Endothelial cell (in vitro differentiated cells): ENCODE measurements around the gene HAX1. TPM values are rescaled to one million over a fixed set of nuclear protein-coding genes. Genes with fewer than 3 reads are reported as not detected.

ENCODE experiments used
- DNase-seq: peaks from one replicate; pipeline ENCODE4 v3.0.0; 2021; ENCODE audit warnings: low spot score
- H3K27ac Mint-ChIP-seq: one replicate; pipeline ENCODE4 v1.8.0; 2021; ENCODE audit warnings: mixed read lengths, inconsistent platforms; ENCODE audit not compliant: unreplicated experiment
- H3K27me3 Mint-ChIP-seq: one replicate; pipeline ENCODE4 v1.8.0; 2021; ENCODE audit warnings: mild to moderate bottlenecking, moderate library complexity, mixed read lengths, inconsistent platforms; ENCODE audit not compliant: unreplicated experiment
- H3K36me3 Mint-ChIP-seq: one replicate; pipeline ENCODE4 v1.8.0; 2021; ENCODE audit warnings: mild to moderate bottlenecking, low read depth, mixed read lengths, inconsistent platforms; ENCODE audit not compliant: unreplicated experiment
- H3K4me1 Mint-ChIP-seq: one replicate; pipeline ENCODE4 v1.8.0; 2021; ENCODE audit warnings: mild to moderate bottlenecking, mixed read lengths, inconsistent platforms; ENCODE audit not compliant: unreplicated experiment
- H3K4me3 Mint-ChIP-seq: one replicate; pipeline ENCODE4 v1.8.0; 2021; ENCODE audit warnings: mild to moderate bottlenecking, mixed read lengths, inconsistent platforms; ENCODE audit not compliant: unreplicated experiment
- H3K9me3 Mint-ChIP-seq: one replicate; pipeline ENCODE4 v1.8.0; 2021; ENCODE audit warnings: mixed read lengths, inconsistent platforms; ENCODE audit not compliant: unreplicated experiment
- CTCF ChIP-seq: fragments of 200-600 bp; sonication (generic); IDR thresholded peaks from one replicate; pipeline ENCODE4 v1.5.0; 2021; ENCODE audit warnings: antibody characterized with exemption; ENCODE audit not compliant: unreplicated experiment
- total RNA-seq: library from RNA; stranded (reverse); fragmentation: NEBNext Ultra II Directional; extraction: Animal tissue kit (Norgen Biotek cat#: 25700); gene quantifications from one replicate; pipeline ENCODE4 v1.2.1, GENCODE V29; 2021; ENCODE audit not compliant: unreplicated experiment

HAX1 gene
- total RNA-seq, 1 donor from 2014 or later, result 57.1 TPM

- Mint-ChIP-seq H3K27me3 (peaks cover 8% of the 10 kb centered on the region), H3K36me3 (peaks cover 4% of the 10 kb centered on the region), H3K27ac (peak overlapping the region; percentile 75), H3K4me3 (no peak overlapping the region), H3K4me1 (peaks cover 31% of the 10 kb centered on the region), H3K9me3 (no peaks in the 10 kb centered on the region)
- TF ChIP-seq CTCF, result no peak
- DNase-seq, result no peak
Observed at GRCh38 chr1:154323493-154323892, 51.1 kb downstream of the HAX1 start.

DNA sequence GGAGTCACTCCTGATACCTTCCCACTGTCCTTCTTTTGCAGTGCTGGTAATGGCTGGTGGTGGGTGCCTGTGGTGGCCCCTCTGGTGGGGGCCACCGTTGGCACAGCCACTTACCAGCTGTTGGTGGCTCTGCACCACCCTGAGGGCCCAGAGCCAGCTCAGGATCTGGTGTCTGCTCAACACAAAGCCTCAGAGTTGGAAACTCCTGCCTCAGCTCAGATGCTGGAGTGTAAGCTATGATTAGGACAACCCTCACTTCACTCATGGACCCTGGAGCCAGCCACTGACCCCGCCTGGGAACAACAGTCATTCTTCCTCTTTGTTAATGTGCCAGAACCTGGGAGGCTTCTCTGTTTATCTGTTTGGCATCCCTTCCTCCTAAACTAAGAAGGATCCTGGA, 51.8 kb downstream of the HAX1 start:
- H3K9me3 Mint-ChIP-seq, result no peaks in the 10 kb centered on the region
- H3K36me3 Mint-ChIP-seq, result peaks cover 4% of the 10 kb centered on the region
- DNase-seq, result no peak
- peaks cover 34% of the 10 kb centered on the region for H3K4me1 Mint-ChIP-seq
- TF ChIP-seq CTCF, result no peak
- H3K4me3 Mint-ChIP-seq, result peak overlapping the region; percentile 27
- H3K27ac Mint-ChIP-seq, result no peak overlapping the region
- H3K27me3 Mint-ChIP-seq, result peaks cover 10% of the 10 kb centered on the region

DNA sequence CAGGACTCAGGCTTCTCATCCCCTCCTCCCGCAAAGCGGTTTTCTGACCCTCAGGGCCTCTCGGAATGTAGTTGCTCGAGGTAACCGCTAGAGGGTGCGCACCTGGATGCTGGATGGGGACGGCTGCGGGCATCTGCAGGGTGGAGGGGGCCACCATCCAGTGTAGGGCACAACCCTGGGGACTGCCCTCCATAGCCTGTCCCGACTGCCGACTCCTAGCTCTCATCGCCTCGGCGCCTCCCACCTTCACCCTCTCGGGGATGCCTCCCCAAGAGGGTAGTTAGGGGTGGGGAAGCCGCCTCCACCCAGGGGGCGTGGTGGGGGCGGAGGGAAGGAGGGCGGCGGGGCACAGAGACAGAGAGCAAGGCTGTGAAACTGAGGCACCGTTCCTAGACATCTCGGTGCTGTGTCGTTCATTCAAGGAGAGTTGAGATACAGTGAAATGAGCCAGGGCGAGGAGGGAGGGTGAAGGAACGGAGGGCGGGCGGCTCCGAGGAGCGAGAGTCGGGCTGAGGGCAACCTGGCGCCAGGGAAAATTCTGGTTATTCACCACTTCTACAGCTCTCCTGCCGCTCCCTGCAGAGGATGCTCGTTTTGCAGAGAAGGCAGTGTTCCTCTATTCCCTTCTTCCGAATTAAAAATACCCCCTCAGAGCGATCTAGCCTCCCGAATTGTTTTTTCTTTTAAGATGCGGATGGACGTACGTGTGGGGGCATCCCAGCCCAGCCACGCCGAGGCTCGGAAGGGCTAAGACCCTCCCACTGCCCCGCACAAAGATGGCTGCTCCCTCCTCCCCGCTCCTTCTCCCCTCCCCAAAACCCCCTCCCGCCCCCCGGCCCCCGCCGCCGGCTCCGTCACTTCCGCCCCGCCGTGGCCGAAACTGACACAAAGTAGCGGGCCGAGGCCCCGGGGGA, 52.5 kb downstream of the HAX1 start, which contains the start of gene ATP8B2:
Gene ATP8B2, plus strand, starts transcription at position 857 of the 914 bp plus-strand sequence. CDS start 2,617 bp downstream, outside the sequence.
- peaks cover 4% of the 10 kb centered on the region for H3K36me3 Mint-ChIP-seq
- TF ChIP-seq CTCF, result peak; percentile 97
- H3K27me3 Mint-ChIP-seq, result peaks cover 11% of the 10 kb centered on the region
- DNase-seq, result peak; percentile 86
- peak within 1 kb of the TSS; percentile 84 for H3K27ac Mint-ChIP-seq
- H3K9me3 Mint-ChIP-seq, result no peaks in the 10 kb centered on the region
- H3K4me1 Mint-ChIP-seq, result peaks cover 41% of the 10 kb centered on the region
- H3K4me3 Mint-ChIP-seq, result peak within 1 kb of the TSS; percentile 96

Other genes starting within 250 kb of the HAX1 start
- 0.15 TPM for gene NUP210L, start 117.6 kb upstream of the HAX1 start, total RNA-seq
- 689 TPM for gene TPM3, start 80.5 kb upstream of the HAX1 start, total RNA-seq
- gene CFAP141, start 66.3 kb upstream of the HAX1 start, total RNA-seq, result not detected
- gene UBAP2L, start 51.7 kb upstream of the HAX1 start, total RNA-seq, result 243 TPM
- gene AQP10, start 48.5 kb downstream of the HAX1 start, total RNA-seq, result not detected
- gene ATP8B2, start 52.9 kb downstream of the HAX1 start, total RNA-seq, result 58.1 TPM
- gene IL6R, start 132.7 kb downstream of the HAX1 start, total RNA-seq, result 1.0 TPM
- 27.8 TPM for gene TDRD10, start 229.6 kb downstream of the HAX1 start, total RNA-seq
- 79.3 TPM for gene SHE, start 229.8 kb downstream of the HAX1 start, total RNA-seq